HUES6 (cell line): ENCODE measurements around the gene BCL11B.
"Not testable (repeated sequence)": the region's sequence is repeated elsewhere in the genome, so short reads cannot be mapped to it uniquely, and the experiment has no call there.

Source experiments
- H3K27ac ChIP-seq: 2 replicates; pipeline ENCODE4 v1.7.0; 2013; ENCODE audit warnings: low read depth, mild to moderate bottlenecking, low read length, inconsistent platforms
- H3K27me3 ChIP-seq: 2 replicates; pipeline ENCODE4 v1.6.1; 2013; ENCODE audit warnings: low read length; ENCODE audit not compliant: control insufficient read depth, insufficient read depth
- H3K36me3 ChIP-seq: 2 replicates; pipeline ENCODE4 v1.6.1; 2013; ENCODE audit warnings: low read length; ENCODE audit not compliant: control insufficient read depth, insufficient read depth
- H3K4me1 ChIP-seq: 2 replicates; pipeline ENCODE4 v1.6.1; 2013; ENCODE audit warnings: low read length; ENCODE audit not compliant: control insufficient read depth, insufficient read depth
- H3K4me3 ChIP-seq: 2 replicates; pipeline ENCODE4 v1.5.1; 2013; ENCODE audit warnings: low read depth, low read length
- H3K9ac ChIP-seq: one replicate; pipeline ENCODE4 v1.6.1; 2013; ENCODE audit warnings: mild to moderate bottlenecking, low read length
- H3K9me3 ChIP-seq: 2 replicates; pipeline ENCODE4 v1.6.1; 2013; ENCODE audit warnings: low read depth, low read length; ENCODE audit not compliant: control insufficient read depth, insufficient read depth

Gene BCL11B

GRCh38 chr14:99194136-99194535 lies 77.9 kb downstream of the BCL11B start:
- Histone ChIP-seq H3K4me3 (no peak overlapping the region), H3K27me3 (no peaks in the 10 kb centered on the region), H3K36me3 (no peaks in the 10 kb centered on the region), H3K9ac (no peak overlapping the region), H3K9me3 (no peaks in the 10 kb centered on the region), H3K27ac (no peak overlapping the region), H3K4me1 (peaks cover 7% of the 10 kb centered on the region)

GRCh38 chr14:99192830-99193229 lies 79.2 kb downstream of the BCL11B start:
- Histone ChIP-seq H3K4me3 (no peak overlapping the region), H3K27me3 (no peaks in the 10 kb centered on the region), H3K9me3 (no peaks in the 10 kb centered on the region), H3K27ac (no peak overlapping the region), H3K4me1 (peaks cover 8% of the 10 kb centered on the region), H3K36me3 (no peaks in the 10 kb centered on the region), H3K9ac (no peak overlapping the region)

- H3K4me3 ChIP-seq = no peak overlapping the region
- no peaks in the 10 kb centered on the region for H3K27me3 ChIP-seq
Measured at GRCh38 chr14:99192028-99192621, 79.9 kb downstream of the BCL11B start.

GRCh38 chr14:99191395-99192027 lies 80.5 kb downstream of the BCL11B start:
- H3K4me1 ChIP-seq = peaks cover 8% of the 10 kb centered on the region
- no peaks in the 10 kb centered on the region for H3K27me3 ChIP-seq
- no peaks in the 10 kb centered on the region for H3K9me3 ChIP-seq
- no peaks in the 10 kb centered on the region for H3K36me3 ChIP-seq
- H3K9ac ChIP-seq = no peak overlapping the region
- H3K27ac ChIP-seq = no peak overlapping the region
- no peak overlapping the region for H3K4me3 ChIP-seq

More at GRCh38 chr14:99192028-99192621, 79.9 kb downstream of the BCL11B start:
- Histone ChIP-seq H3K36me3 (no peaks in the 10 kb centered on the region), H3K4me1 (peaks cover 8% of the 10 kb centered on the region), H3K9ac (no peak overlapping the region), H3K9me3 (no peaks in the 10 kb centered on the region), H3K27ac (no peak overlapping the region)

- Histone ChIP-seq H3K27me3 (no peaks in the 10 kb centered on the region), H3K9me3 (no peaks in the 10 kb centered on the region), H3K27ac (no peak overlapping the region), H3K4me3 (no peak overlapping the region), H3K36me3 (no peaks in the 10 kb centered on the region), H3K9ac (no peak overlapping the region), H3K4me1 (peaks cover 8% of the 10 kb centered on the region)
Measured at GRCh38 chr14:99190696-99191394, 81.2 kb downstream of the BCL11B start.

GRCh38 chr14:99189201-99189801 lies 82.7 kb downstream of the BCL11B start:
- no peaks in the 10 kb centered on the region for H3K36me3 ChIP-seq
- H3K4me1 ChIP-seq = peaks cover 8% of the 10 kb centered on the region
- H3K27me3 ChIP-seq = no peaks in the 10 kb centered on the region
- no peaks in the 10 kb centered on the region for H3K9me3 ChIP-seq
- no peak overlapping the region for H3K27ac ChIP-seq
- no peak overlapping the region for H3K4me3 ChIP-seq
- no peak overlapping the region for H3K9ac ChIP-seq

GRCh38 chr14:99188731-99189191 lies 83.2 kb downstream of the BCL11B start:
- Histone ChIP-seq H3K27ac (no peak overlapping the region), H3K27me3 (no peaks in the 10 kb centered on the region), H3K4me3 (no peak overlapping the region), H3K36me3 (no peaks in the 10 kb centered on the region), H3K4me1 (peaks cover 8% of the 10 kb centered on the region), H3K9me3 (no peaks in the 10 kb centered on the region), H3K9ac (no peak overlapping the region)

GRCh38 chr14:99187858-99188257 lies 84.1 kb downstream of the BCL11B start:
- H3K4me1 ChIP-seq = peaks cover 8% of the 10 kb centered on the region
- no peaks in the 10 kb centered on the region for H3K36me3 ChIP-seq
- H3K27ac ChIP-seq = no peak overlapping the region
- no peaks in the 10 kb centered on the region for H3K9me3 ChIP-seq
- H3K27me3 ChIP-seq = no peaks in the 10 kb centered on the region
- no peak overlapping the region for H3K9ac ChIP-seq
- H3K4me3 ChIP-seq = no peak overlapping the region

- Histone ChIP-seq H3K27me3 (no peaks in the 10 kb centered on the region), H3K4me1 (peaks cover 8% of the 10 kb centered on the region)
Measured at GRCh38 chr14:99186956-99187690, 84.9 kb downstream of the BCL11B start.

GRCh38 chr14:99186336-99186735 lies 85.7 kb downstream of the BCL11B start:
- not testable (repeated sequence) for H3K9me3 ChIP-seq, H3K36me3 ChIP-seq, H3K27ac ChIP-seq, H3K9ac ChIP-seq, H3K4me1 ChIP-seq, H3K4me3 ChIP-seq, H3K27me3 ChIP-seq

More at GRCh38 chr14:99186956-99187690, 84.9 kb downstream of the BCL11B start:
- Histone ChIP-seq H3K4me3 (no peak overlapping the region), H3K9ac (no peak overlapping the region), H3K27ac (no peak overlapping the region), H3K36me3 (no peaks in the 10 kb centered on the region), H3K9me3 (no peaks in the 10 kb centered on the region)
